HG03558 (cell line): ENCODE results near the gene RYR1.

ENCODE experiments used
- ATAC-seq: cut with Tn5 transposase; IDR thresholded peaks from one replicate; pipeline ENCODE4 v1.9.1; 2021; ENCODE audit warnings: moderate number of reproducible peaks; ENCODE audit not compliant: unreplicated experiment; ENCODE audit errors: extremely low read depth

Gene RYR1

DNA sequence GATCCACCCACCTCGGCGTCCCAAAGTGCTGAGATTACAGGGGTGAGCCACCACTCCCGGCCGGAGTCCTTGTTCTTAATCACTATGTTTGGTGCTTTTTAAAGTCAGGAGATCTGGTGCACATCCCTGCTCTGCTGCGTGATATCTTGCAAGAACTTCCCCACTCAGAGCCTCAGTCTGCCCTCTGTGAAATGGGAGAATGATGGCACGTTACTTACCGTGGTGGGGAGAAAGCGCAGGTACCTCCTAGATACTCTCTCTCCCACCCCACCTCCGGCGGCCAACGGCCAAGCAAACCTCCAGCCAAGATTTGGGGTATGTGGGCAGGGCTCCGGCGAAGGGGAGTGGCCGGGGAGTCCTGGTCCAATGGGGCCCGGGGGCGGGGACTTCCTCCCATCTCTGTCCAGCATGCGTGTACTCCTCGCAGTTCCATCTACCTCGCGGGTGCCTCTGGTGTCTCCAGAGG lies at the start of gene RYR1:
TSS of gene RYR1 (plus strand) at position 424 of the 466 bp plus-strand sequence. CDS start 139 bp downstream, outside the sequence.
- ATAC-seq = no peak

DNA sequence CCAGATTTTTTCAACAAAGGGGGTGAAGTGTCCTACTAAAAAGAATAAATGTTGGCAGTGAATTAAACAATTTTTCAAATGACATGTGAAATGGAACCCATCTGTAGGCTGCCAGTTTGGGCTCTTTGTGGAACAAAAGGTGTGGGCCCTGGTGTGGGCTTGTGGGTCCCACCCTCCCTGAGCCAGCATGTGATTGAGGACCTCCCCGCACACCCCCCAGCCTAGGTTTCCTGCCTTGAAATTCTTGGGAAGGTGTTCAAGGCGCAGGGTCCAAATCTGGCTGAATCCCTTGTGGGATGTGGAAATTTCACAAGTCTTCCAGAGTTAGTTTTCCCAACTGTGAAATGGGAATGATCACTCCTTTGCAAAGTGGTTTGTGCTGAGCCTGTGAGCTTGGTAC lies 49.7 kb upstream of the RYR1 start:
- no peak for ATAC-seq

- no peak for ATAC-seq
These were observed 49.1 kb upstream of the RYR1 start for GRCh38 chr19:38384209-38385027.

DNA sequence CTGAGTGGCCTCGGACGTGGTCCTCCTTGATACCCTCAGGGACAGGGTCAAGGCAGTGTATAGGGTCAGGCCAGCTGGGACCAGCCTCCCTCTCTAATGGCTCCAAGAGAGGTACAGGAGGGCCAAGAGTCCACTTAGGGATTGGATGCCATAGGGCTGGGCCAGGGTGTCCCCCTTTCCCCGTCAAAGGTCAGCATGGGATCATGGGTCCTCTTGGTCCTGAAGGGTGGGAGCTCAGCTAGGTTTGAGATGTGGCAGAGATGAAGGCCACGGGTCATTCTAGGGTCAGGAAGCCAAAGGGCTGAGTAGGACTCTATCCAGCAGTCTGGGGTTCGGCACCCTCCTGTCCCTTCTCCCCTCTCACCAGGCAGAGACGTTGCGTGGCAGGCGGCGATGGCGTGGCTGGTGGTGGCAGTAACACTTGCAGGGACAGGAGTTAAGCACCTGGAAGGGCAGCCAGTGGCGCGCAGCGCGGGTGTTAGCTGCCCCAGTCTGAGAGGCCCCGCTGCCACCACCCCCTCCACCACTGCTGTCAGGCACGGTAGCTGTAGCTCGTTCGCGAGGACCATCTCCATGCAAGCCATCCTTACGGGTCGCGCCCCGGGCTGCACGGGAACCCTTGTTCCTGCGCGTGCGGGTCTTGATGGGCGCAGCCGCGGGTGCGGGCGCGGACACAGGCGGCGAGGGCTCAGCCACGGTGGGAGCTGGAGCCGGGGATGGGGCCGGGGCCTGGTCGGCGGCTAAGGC lies 48.3 kb upstream of the RYR1 start:
- no peak for ATAC-seq

DNA sequence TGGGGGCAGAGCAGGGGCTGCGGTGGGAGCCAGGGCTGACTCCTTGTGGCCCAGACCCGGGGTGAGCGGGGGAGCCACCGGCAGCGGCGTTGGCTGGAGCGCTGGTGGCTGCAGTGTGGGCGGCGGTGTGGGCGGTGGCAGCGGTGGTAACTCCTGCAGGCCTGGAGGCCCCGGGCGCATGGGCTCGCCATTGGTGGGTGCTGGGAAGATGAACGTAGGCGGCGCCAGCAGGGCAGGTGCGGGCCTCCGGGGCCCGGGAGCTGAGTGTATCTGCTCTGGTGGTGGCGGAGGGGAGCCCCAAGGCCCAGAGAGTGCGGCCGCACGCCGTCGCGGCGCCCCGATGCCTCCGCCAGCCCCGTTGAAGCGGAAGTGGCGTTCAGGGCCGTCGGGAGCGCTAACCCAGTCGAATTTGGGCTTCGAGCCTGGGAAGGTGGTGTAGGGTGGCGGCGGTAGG lies 47.7 kb upstream of the RYR1 start:
- no peak for ATAC-seq

GRCh38 chr19:38386300-38386970 lies 47.1 kb upstream of the RYR1 start:
- no peak for ATAC-seq

DNA sequence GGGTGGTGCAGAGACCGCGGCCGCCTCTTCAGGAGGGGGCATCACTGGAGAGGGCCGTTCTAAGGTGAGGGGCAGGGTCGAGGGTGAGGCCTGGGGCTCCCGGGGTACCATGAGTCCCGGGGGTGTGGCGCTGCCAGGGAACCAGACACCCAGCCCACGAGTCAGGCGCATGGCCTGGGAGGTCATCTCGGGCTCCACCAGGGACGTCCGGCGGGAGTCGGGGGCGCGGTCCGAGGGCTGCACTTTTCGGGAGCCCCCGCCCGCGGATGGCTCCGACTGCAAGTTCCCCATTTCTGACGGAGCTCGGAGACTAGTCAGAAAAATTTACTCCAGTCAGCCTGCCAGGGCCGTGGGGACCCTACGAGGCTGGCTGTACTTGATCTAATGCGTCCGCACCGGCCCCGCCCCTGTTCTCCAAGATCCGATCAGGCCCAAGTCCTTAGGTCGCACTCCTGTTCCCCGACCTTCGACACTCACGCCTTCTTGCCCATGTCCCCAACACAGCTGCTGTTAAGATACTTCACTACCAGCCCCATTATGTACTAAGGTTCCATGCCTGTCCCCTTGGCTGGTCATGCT lies 46.4 kb upstream of the RYR1 start:
- ATAC-seq = no peak

DNA sequence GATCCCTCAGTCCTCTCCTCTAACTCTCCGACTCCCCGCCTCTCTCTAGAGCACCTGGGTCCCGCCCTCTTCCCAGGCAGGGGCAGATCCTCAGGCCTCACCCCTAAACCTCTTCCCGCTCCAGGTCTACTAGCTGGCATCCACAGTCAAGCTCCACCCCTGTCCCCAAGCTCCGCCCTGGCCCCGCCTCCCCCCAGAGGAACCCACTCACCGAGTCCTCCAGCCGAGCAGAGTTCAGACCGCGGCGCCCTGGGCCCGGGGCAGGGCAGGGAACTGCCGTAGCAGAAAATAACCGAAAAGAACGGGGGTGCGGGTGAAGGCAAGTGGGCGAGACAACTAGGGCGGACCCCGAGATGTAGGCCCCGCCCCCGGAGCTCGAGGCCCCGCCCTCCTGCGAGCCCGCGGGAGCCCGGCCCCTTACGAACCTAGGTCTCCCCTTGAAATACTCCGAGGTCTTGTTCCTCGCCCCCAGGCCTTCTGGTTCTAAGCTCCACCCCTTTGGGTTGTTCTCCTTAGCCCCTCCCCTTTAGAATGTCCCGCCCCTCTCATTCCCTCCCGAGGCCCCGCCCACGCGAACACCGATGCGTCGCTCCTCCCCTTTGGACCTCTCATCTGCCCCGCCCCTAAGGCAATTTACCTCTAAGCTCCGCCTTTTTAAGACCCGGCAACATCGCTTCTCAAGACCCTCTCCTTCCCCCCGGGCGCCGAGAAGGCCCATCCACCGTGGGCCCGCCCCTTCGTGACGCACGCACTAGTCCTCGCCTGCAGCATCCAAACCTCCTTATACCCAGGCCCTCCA lies 45.7 kb upstream of the RYR1 start, which contains the start of gene GGN:
TSS of gene GGN (minus strand) at position 485 of the 799 bp plus-strand sequence. CDS start 773 bp downstream, outside the sequence.
- ATAC-seq = no peak

DNA sequence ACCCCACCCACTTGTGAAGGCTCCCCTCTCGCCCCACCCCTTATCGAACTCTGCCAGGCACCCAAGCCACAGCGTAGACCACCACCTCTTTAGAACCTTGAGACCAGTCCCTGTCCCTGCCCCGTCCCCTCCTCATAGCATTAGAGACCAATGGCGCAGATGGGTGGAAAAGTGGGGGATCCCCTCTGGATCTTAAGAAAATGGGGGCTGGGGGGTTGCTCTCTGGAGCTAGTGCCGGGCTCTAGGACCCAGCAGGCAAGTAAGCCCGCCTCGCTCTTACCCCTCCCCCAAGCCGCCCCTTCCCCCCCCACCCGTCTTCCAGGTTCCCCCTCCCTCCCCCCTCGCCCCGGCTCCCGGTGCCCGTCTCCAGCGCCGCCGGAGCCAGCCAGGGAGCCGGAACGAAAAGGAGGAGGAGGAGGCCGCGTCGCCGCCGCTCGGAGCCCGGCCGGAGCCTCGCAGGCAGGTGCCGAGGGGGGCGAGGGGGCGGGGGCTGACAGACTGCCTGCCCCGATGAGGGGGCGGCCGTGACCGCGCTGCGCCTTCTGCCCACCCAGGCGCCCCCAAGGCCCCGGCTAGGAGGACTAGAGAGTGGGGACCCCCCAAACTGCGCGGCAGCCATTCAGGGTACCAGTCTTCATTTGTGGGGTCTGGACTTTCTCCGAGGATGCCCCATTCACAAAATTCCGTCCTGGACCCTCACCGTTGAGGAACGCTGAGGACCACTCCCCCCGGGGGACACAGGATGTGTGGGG lies 45.0 kb upstream of the RYR1 start, which contains the start of gene SPRED3:
TSS of gene SPRED3 (plus strand) at position 349 of the 752 bp plus-strand sequence. CDS start 1,606 bp downstream, outside the sequence.
- no peak for ATAC-seq

GRCh38 chr19:38389101-38389925 lies 44.2 kb upstream of the RYR1 start:
- ATAC-seq = no peak

- ATAC-seq = no peak
These were observed 43.2 kb upstream of the RYR1 start for GRCh38 chr19:38389957-38390924.

- ATAC-seq = no peak
These were observed 41.5 kb upstream of the RYR1 start for GRCh38 chr19:38391911-38392464.

GRCh38 chr19:38392707-38393308 lies 40.7 kb upstream of the RYR1 start:
- ATAC-seq = no peak

DNA sequence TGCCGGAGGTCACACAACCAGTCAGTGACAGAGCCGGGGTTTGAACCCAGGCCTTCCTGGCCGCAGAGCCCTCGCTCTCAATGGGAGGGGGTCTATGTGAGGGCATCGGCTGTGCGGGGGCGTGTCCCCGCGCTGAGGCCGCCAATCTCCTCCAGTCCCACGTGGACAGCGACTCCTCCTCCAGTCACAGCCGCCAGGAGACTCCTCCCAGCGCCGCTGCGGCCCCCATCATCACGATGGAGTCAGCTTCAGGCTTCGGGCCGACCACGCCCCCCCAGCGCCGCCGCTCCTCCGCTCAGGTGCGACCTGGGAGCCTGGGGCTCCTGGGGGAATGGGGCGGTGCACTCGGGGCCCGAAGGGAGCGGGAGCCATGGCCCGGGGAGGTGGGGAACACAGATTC lies 39.0 kb upstream of the RYR1 start:
- no peak for ATAC-seq

GRCh38 chr19:38395381-38396114 lies 37.9 kb upstream of the RYR1 start:
- ATAC-seq = no peak
